Stomach (tissue), 9 donors: ENCODE data around the gene ICAM3. TPM values are rescaled to one million over a fixed set of nuclear protein-coding genes. Genes with fewer than 3 reads are reported as not detected.

Source experiments
- DNase-seq, 2 donors: peaks; one replicate each; pipeline versions ENCODE4 v3.0.0 to v3.0.0-alpha.2; 2013 to 2019
- H3K27ac ChIP-seq, 5 donors: fragments of 200-600 bp in 4 of 5; sonication (generic) in 4 of 5; one replicate each; pipeline ENCODE4 v1.5.1; 2013 to 2019; ENCODE audit warnings: mild to moderate bottlenecking in 1 of 5, moderate library complexity in 1 of 5
- H3K27me3 ChIP-seq, 3 donors: fragments of 200-600 bp; sonication (generic); one replicate each; pipeline ENCODE4 v1.5.1; 2017 to 2019; ENCODE audit warnings: mixed run types in 1 of 3
- H3K36me3 ChIP-seq, 4 donors: fragments of 200-600 bp; sonication (generic); 1 replicate in 3 of 4; 2 replicates in 1 of 4; pipeline ENCODE4 v1.5.1; 2016 to 2019
- H3K4me1 ChIP-seq, 4 donors: fragments of 200-600 bp; sonication (generic); one replicate each; pipeline ENCODE4 v1.5.1; 2016 to 2019
- H3K4me3 ChIP-seq, 4 donors: fragments of 200-600 bp; sonication (generic) in 3 of 4; one replicate each; pipeline ENCODE4 v1.5.1; 2016 to 2019; ENCODE audit warnings: mild to moderate bottlenecking in 1 of 4
- H3K9me3 ChIP-seq, 4 donors: fragments of 200-600 bp; sonication (generic); one replicate each; pipeline ENCODE4 v1.5.1; 2016 to 2019
- EP300 ChIP-seq: sonication (generic); formaldehyde crosslinking; IDR thresholded peaks from one replicate; pipeline ENCODE4 v1.6.1; 2017; ENCODE audit warnings: antibody characterized with exemption
- POLR2A ChIP-seq, 4 donors: fragments of 450-650 bp; IDR thresholded peaks; one replicate each; pipeline ENCODE4 v1.6.1; 2016; ENCODE audit warnings: antibody characterized with exemption in 4 of 4, control low read depth in 2 of 4, mild to moderate bottlenecking in 1 of 4, moderate library complexity in 1 of 4
- POLR2AphosphoS5 ChIP-seq, 3 donors: sonication (generic); formaldehyde crosslinking; IDR thresholded peaks; one replicate each; pipeline ENCODE4 v1.6.1; 2016; ENCODE audit warnings: antibody characterized with exemption in 3 of 3
- WGBS, 5 donors: extraction: QIAGEN DNeasy Blood & Tissue Kit in 3 of 5; methylation state at CpG; one replicate each; pipeline versions ENCODE4 v1.1.5 to v1.1.7; 2013 to 2018; 5-methylcytosine and 5-hydroxymethylcytosine counted together
- intact Hi-C: fragments of 100-400 bp; cut with DNase I; formaldehyde crosslinking; loops from one replicate; pipeline ENCODE4 v1.15.1; 2023; ENCODE audit warnings: low total_unique reads
- polyA plus RNA-seq, 3 donors: library from polyadenylated mRNA; stranded (reverse); fragments of 200-250 nt; gene quantifications; one replicate each; pipeline ENCODE4 v1.2.3, GENCODE V29; 2013
- total RNA-seq, 5 donors: library from RNA; depleted of rRNA; stranded (reverse); fragments of >200 nt; gene quantifications; one replicate each; pipeline versions ENCODE4 v1.1.0 to v1.2.3, GENCODE V29; 2014 to 2016
- TF ChIP-seq, protein P1 (sequence below), 7 experiments: fragments of 450-650 bp in 4 of 7; fragments of 200-600 bp in 3 of 7; sonication (generic) in 3 of 7; IDR thresholded peaks; one replicate each; pipeline ENCODE4 v1.5.1; 2016 to 2019; ENCODE audit warnings: antibody characterized with exemption in 7 of 7, control low read depth in 2 of 7, mild to moderate bottlenecking in 1 of 7
- donor health status: healthy with polysubstance abuse.
- donor health status: Bipolar disorder and iron deficiency.
- donor health status: healthy.

The ICAM3 gene
- total and polyA plus RNA-seq, 8 donors: 3.5 to 17.1 (median 8.5) TPM; not detected in 1

DNA sequence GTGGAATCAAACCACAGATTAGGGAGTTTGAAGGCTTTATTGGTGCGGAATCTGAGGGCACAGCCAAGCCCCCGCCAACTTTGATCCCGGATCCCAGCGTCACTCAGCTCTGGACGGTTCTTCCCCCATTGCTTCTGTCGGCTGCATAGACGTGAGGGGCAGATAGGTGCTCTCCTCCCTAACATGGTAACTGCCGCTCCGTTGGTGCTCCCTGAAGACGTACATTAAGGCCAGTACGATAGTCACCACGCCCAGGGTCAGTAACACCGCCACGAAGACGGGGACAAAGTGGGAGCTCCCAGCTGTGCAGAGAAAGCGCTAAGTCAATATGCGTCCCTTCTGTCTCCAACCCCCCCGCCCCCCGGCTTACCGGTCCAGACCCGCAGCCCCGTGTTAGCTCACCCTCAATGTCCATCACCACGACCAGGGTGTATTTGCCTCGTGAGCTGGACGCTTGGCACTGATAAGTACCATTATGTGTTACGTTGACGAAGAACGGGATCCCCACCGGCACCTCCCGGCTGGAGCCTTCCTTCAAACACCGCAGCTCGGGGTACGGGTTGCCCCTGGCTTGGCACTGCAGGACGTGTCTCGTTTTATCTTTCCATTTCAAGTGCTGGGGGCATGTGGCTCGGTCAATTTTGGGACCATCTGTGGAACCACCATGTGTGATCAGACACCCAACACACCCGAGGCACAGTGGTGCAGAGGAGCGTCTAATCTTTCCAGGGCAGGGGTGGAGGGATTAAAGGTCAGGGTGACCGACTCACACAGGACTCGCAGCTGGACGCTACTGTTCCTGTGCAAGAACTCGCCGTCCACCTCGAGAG is 5.5 kb downstream of the ICAM3 start:
- Histone ChIP-seq H3K36me3 (peaks cover 16 to 23% (median 17%) of the 10 kb centered on the region in 4 donors), H3K4me3 (peak overlapping the region; percentile 81 to 83 (median 82)), H3K27me3 (no peaks in the 10 kb centered on the region), H3K27ac (peak overlapping the region; percentile 88 to 96 (median 90)), H3K4me1 (peaks cover 17 to 40% (median 37%) of the 10 kb centered on the region in 4 donors), H3K9me3 (no peaks in the 10 kb centered on the region)
- no peak for DNase-seq
- TF ChIP-seq POLR2AphosphoS5 (IDR thresholded peaks at IDR 0.05) (no peak), POLR2A (IDR thresholded peaks at IDR 0.05) (no peak), EP300 (no peak)
- TF ChIP-seq, protein P1, sequence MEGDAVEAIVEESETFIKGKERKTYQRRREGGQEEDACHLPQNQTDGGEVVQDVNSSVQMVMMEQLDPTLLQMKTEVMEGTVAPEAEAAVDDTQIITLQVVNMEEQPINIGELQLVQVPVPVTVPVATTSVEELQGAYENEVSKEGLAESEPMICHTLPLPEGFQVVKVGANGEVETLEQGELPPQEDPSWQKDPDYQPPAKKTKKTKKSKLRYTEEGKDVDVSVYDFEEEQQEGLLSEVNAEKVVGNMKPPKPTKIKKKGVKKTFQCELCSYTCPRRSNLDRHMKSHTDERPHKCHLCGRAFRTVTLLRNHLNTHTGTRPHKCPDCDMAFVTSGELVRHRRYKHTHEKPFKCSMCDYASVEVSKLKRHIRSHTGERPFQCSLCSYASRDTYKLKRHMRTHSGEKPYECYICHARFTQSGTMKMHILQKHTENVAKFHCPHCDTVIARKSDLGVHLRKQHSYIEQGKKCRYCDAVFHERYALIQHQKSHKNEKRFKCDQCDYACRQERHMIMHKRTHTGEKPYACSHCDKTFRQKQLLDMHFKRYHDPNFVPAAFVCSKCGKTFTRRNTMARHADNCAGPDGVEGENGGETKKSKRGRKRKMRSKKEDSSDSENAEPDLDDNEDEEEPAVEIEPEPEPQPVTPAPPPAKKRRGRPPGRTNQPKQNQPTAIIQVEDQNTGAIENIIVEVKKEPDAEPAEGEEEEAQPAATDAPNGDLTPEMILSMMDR (IDR thresholded peaks at IDR 0.05): no peak
- 4 to 18% (median 11%) methylated on average over 25 to 44 of the region's 44 CpGs for WGBS, 5 donors
- intact Hi-C loops: no loop called here

DNA sequence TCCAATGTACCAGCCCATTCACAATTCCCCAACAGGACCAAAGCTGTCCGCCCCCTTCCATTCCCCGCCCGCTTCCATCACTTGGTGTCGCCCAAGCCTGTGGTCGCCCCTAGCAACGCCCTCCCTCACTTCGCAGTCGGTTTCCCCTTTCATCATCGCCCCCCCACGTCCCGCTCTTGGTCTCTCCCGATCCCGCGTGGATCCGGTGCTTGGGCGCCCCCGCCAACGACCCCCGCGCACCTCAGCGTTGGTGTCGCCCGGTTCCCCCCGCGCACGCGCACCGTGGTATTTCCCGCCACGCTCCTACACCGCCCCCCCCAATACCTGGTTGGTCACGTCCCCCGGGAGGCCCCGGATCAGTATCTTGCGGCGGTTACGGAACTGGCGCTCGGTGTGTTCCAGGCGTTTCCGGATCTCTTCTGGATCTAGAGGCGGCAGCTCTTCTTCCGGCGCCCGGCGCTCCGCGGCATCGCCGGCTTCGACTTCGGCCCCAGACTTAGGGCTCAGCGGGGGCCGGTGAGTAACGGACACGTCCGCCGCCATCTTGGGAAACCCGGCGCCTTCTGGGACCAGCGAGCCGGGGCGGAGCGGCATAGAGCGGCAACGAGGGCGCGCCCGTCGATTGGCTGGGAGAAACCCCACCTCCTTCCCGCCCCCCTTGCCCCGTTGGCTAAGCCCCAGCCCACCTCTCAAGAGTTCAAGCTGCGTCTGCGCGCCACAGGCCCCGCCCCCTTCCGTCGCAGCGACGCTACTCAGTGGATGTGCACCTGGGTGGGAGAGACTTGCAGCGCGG is 6.3 kb downstream of the ICAM3 start, which contains the start of gene RAVER1:
Gene RAVER1, minus strand, starts transcription at position 565 of the 793 bp plus-strand sequence. Its CDS starts 22 bp downstream, at position 543.
- H3K27ac ChIP-seq: peak within 1 kb of the TSS; percentile 88 to 96 (median 90)
- DNase-seq: peak; percentile 99 to 100
- intact Hi-C loops: no loop called here
- peaks cover 24 to 31% (median 25%) of the 10 kb centered on the region in 4 donors for H3K36me3 ChIP-seq
- TF ChIP-seq, protein P1 (IDR thresholded peaks at IDR 0.05): no peak
- peak; percentile 27 for TF ChIP-seq EP300
- TF ChIP-seq POLR2AphosphoS5 (IDR thresholded peaks at IDR 0.05): peak; percentile 37 to 84 (median 78)
- H3K27me3 ChIP-seq: no peaks in the 10 kb centered on the region
- peaks cover 17 to 40% (median 37%) of the 10 kb centered on the region in 4 donors for H3K4me1 ChIP-seq
- H3K9me3 ChIP-seq: no peaks in the 10 kb centered on the region
- H3K4me3 ChIP-seq: peak within 1 kb of the TSS; percentile 81 to 83 (median 82)
- 0 to 1% (median 0%) methylated on average over 44 to 82 of the region's 82 CpGs for WGBS, 5 donors

DNA sequence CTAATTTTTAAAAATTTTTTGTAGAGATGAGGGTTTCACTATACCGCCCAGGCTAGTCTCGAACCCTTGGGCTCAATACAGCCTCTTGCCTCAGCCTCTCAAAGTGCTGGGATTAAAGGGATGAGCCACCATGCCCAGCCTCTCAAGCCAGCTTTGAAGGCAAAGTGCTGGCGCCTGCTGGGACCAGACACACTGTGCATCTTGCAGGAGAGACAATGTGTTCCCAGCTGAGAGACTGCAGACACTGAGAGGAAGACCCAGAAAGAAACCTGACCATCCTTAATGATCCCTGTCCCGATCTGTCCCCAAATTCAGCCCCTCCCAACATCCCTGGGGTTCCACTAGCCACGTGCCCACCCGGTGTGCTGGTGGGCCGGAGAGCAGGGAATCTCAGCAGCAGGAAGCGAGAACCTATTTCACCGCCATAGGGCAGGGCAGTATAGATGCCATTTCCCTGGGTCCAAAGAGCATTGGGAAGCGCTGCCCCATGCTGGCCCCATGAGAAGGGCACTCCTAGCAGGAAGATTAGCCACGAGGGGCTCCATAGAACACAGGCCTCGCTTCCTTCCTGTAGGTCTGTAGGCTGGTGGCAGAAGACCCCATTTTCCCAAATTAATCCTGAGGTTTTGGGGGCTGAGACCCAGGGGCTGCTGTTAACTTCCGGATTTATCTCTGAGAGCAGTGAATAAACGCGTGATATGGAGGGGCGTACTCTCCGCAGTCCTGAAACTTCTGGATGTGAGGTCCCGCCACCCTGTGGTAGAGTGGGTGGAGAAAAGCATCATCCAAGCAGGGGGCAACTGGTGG is 7.1 kb downstream of the ICAM3 start:
- H3K9me3 ChIP-seq: no peaks in the 10 kb centered on the region
- peaks cover 17 to 40% (median 37%) of the 10 kb centered on the region in 4 donors for H3K4me1 ChIP-seq
- peak overlapping the region in 4 of 5 donors; percentile 88 to 96 (median 92) for H3K27ac ChIP-seq
- 27 to 31% (median 28%) methylated on average over 12 to 18 of the region's 18 CpGs for WGBS, 5 donors
- peak in 1 of 2 donors; percentile 55 for DNase-seq
- peaks cover 32 to 39% (median 33%) of the 10 kb centered on the region in 4 donors for H3K36me3 ChIP-seq
- intact Hi-C loops: no loop called here
- no peaks in the 10 kb centered on the region for H3K27me3 ChIP-seq
- TF ChIP-seq EP300: no peak
- TF ChIP-seq POLR2AphosphoS5 (IDR thresholded peaks at IDR 0.05): no peak
- TF ChIP-seq POLR2A (IDR thresholded peaks at IDR 0.05): no peak
- TF ChIP-seq, protein P1 (IDR thresholded peaks at IDR 0.05): no peak
- peak overlapping the region; percentile 81 to 83 (median 82) for H3K4me3 ChIP-seq
